NCI-H1436 (cell line): ENCODE results near the gene CENPX.

ENCODE experiments used
- DNase-seq: peaks from one replicate; lab custom pipeline; 2025; lab: John Stamatoyannopoulos, UW

The CENPX gene

GRCh38 chr17:82012261-82012639 lies 10.4 kb downstream of the CENPX start:
- no peak for DNase-seq

GRCh38 chr17:82011617-82012187 lies 11.0 kb downstream of the CENPX start:
- no peak for DNase-seq

GRCh38 chr17:82010575-82011525 lies 11.8 kb downstream of the CENPX start:
- no peak for DNase-seq

GRCh38 chr17:82009413-82009812 lies 13.3 kb downstream of the CENPX start:
- DNase-seq = no peak

GRCh38 chr17:82008941-82009405 lies 13.7 kb downstream of the CENPX start:
- no peak for DNase-seq

GRCh38 chr17:82008258-82008940 lies 14.3 kb downstream of the CENPX start:
- no peak for DNase-seq

- no peak for DNase-seq
These were observed 15.0 kb downstream of the CENPX start for GRCh38 chr17:82007495-82008257.

- DNase-seq = no peak
These were observed 15.5 kb downstream of the CENPX start for GRCh38 chr17:82007228-82007494.

GRCh38 chr17:82006468-82007227 lies 16.0 kb downstream of the CENPX start:
- no peak for DNase-seq

GRCh38 chr17:82005701-82006348 lies 16.9 kb downstream of the CENPX start:
- DNase-seq = no peak

GRCh38 chr17:82004517-82005455 lies 17.9 kb downstream of the CENPX start:
- no peak for DNase-seq

- no peak for DNase-seq
These were observed 19.0 kb downstream of the CENPX start for GRCh38 chr17:82003411-82004381.

GRCh38 chr17:82001571-82002056 lies 21.1 kb downstream of the CENPX start:
- no peak for DNase-seq

- DNase-seq = no peak
These were observed 21.7 kb downstream of the CENPX start for GRCh38 chr17:82000803-82001570.

- no peak for DNase-seq
These were observed 22.5 kb downstream of the CENPX start for GRCh38 chr17:81999976-82000802.

- DNase-seq = no peak
These were observed 23.1 kb downstream of the CENPX start for GRCh38 chr17:81999587-81999975.
